GM19023 (cell line): ENCODE data around the gene HCAR2.
"Not testable (repeated sequence)": the region's sequence is repeated elsewhere in the genome, so short reads cannot be mapped to it uniquely, and the experiment has no call there.

Experiments used
- ATAC-seq: cut with Tn5 transposase; IDR thresholded peaks from one replicate; pipeline ENCODE4 v1.9.1; 2021; ENCODE audit warnings: mild to moderate bottlenecking, moderate library complexity; ENCODE audit not compliant: unreplicated experiment

HCAR2 gene

DNA sequence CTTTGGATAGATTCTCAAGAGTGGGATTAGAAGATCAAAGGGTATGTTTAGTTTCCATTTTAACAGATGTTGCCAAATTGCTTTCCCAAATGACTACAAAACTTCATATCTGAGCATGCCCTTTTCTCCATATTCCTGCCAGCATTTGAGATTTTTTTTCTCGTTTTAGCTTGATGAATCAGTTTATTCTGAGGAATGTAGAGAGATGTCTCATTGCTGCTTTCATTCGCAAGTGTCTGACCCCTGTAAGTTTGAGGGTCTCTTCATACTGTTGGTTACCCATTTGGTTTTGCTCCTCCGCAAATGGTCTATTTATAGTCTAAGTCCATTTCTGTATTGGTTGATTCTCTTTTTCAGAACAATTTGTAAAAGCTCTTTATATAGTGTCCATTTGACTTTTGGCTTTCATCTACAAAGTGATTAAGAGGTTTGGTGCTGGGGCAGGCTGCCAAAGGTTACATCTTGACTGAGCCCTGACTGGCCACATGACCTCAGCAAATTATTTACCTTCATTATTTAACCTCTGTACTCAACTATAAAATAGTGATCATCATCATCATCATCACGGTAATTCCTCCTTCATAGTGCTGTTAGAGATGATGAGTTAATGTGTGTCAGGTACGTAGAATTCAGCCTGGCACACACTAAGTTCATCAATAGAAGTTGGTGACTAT lies 33.6 kb downstream of the HCAR2 start:
- ATAC-seq, result no peak

DNA sequence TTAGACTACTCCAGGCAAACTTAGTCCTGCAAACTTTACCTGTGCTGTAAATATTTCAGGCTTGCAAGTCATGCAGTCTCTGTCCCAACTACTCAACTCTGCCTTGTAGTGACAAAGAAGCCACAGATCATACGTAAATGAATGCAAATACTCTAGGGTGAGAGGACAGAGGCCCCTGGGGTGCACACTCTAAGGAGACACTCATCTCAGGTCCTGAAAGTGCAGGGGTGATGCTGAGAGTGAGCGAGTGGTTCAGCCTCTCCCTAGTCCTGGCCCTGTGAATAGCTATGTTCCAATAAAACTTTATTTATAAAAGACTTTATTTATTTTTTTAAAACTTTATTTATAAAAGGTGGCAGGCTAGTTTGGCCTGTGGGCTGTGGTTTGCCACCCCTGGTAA lies 34.9 kb downstream of the HCAR2 start:
- no peak for ATAC-seq

DNA sequence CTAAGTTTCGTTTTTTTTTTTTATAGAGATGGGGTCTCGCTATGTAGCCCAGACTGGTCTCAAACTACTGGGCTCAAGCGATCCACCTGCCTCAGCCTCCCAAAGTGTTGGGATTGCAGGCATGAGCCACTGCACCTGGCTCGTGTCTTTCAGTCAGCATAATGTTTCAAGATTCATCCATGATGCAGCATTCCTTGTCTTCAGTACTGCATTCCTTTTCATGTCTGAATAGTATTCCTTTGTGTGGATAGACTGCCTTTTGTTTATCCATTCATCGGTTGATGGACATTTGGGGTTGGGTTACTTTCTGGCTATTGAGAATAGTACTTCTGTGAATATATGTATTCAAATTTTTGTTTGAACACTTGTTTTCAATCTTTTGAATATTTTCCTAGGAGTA lies 37.4 kb downstream of the HCAR2 start:
- ATAC-seq, result no peak

DNA sequence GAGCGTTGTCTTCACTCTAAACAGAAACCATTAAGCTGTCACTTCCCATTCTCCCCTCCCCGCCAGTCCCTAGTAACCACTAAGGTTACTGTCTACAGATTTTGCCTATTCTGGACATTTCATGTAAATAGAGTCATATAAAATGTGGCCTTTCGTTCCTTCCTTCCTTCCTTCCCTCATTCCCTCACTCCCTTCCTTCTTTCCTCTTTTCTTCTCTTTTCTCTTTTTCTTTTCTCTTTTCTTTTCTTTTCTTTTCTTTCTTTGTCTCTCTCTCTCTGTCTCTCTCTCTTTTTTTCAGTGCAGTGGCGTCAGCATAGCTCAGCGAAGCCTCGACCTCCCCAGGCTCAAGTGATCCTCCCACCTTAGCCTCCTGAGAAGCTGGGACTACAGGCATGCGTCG lies 37.8 kb downstream of the HCAR2 start:
- no peak for ATAC-seq

DNA sequence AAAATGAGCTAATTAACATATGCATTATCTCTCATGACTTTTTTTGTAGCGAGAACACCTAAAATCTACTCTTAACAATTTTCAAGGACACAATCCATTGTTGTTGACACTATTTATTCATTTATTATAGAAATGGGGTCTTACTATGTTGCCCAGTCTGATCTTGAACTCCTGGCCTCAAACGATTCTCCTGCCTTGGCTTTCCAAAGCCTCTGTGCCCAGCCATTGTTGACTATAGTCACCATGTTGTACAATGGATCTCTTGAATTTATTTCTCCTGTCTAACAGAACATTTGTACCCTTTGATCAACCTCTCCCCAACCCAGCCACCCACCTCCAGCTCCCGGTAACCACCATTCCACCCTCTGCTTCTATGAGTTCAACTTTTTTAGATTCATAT lies 41.2 kb downstream of the HCAR2 start:
- ATAC-seq, result no peak

DNA sequence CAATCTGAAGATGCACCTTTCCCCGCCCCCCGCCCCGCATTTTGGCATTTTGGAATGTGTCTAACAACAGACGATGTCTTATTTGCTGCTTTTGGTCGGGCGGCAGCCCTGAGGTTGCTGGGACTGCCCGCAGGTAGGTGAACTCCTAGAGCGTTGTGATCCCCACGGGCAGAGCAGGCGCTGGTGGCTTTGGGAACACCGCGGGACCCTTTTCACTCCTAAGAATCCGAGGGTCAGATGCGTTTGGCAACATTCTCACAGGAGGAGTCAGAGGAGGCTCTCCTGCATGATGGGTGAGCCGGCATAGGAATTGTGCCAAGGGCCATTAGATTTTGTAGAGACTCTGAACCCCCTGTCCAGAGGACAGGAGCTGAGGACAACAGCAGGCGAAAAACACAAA lies 41.9 kb downstream of the HCAR2 start:
- ATAC-seq, result no peak

DNA sequence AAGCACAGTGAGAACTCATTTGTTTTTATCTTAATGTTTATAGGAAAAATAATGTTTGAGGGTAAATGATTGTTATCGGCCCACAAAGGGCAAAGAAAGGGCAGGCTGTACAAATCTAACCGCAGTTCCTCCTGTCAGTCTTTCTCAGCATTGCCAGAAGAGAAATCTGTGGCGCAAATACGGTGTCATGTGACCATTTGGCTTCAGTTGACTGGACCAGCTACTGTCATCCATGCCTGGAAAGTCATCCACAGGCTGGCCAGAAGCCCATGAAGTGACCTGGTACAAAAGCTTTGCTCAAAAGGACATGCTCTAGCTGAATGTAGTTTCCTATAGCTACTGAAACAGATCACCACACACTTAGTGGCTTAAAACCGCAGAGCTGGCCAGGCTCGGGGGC lies 43.6 kb downstream of the HCAR2 start:
- ATAC-seq, result no peak

DNA sequence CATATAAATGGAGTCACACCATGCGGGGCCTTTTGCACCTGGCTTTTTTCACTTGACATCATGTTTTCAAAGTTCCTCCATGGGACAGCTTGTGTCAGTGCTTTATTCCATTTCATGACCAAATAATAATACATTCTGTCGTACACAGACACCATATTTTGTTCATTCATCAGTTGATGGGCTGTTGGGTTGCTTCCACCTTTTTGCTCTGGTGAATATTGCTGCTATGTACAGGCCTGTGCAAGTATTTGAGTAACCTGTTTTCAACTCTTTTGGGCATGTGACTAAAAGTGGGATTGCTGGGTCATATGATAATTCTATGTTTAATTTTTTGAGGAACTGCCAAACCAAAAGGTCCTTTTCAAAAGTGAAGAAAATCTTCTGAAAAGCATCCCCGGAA lies 46.9 kb downstream of the HCAR2 start:
- no peak for ATAC-seq

DNA sequence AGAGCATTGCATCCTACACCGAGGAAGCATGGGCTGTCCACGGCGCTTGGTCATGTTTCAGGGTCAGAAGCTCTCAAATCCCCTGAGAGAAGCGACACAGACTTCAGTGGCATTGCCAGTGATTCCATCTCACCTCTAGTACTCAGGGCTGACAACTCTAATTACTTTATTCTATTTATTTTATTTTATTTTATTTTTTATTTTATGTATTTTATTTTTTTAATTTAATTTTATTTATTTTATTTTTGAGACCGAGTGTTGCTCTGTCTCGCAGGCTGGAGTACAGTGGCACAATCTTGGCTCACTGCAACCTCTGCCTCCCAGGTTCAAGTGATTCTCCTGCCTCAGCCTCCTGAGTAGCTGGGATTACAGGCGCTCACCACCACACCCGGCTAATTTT lies 49.9 kb downstream of the HCAR2 start:
- not testable (repeated sequence) for ATAC-seq

DNA sequence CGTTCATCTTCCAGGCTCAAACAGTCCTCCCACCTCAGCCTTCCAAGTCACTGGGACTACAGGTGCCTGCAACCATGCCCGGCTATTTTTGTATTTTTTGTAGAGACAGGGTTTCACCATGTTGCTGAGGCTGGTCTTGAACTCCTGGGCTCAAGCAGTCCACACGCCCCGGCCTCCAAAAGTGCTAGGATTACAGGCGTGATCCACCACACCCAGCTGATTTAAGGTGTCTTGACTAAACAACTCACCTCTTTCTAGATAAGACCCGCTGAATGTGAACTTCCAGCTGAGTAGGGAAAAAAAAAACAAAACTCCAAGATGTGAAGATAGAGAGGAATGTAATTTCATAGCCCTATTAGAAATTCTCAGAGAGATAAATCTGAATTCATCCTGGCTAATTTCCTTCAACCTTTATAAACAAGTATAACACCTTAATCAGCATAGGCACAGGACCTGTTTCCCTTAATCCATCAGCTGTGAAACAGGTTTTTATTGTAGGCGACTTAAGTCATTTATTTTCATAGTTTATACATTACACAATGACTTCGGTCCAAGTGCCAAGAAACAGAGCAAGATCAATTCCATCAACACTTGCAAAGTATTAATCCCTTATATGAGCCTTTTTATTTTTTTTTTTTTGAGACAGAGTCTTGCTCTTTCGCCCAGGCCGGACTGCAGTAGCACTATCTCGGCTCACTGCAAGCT lies 51.5 kb downstream of the HCAR2 start:
- ATAC-seq, result no peak
